ENCODE measurements around the gene SPINT3.

The SPINT3 gene

GRCh38 chr20:45509091-45509490, 6.3 kb downstream of the SPINT3 start:
- no peak for TF ChIP-seq CTCF (IDR thresholded peaks at IDR 0.05; ENCODE audit: low read depth, low read length, poor library complexity, severe bottlenecking)
- no peak for TF ChIP-seq EZH2phosphoT487 (IDR thresholded peaks at IDR 0.05; ENCODE audit: borderline replicate concordance, low read length)
- H3K4me2 ChIP-seq (ENCODE audit: low read length), result no peak overlapping the region
- H4K20me1 ChIP-seq (ENCODE audit: control insufficient read depth, insufficient read depth, low read depth, low read length), result no peaks in the 10 kb centered on the region
- H3K27me3 ChIP-seq (ENCODE audit: control insufficient read depth, low read length), result 0 out of 2 replicates have a peak, but pooled peaks cover 7% of the 10 kb centered on the region
- H3K79me2 ChIP-seq (ENCODE audit: control insufficient read depth, low read length), result no peaks in the 10 kb centered on the region
- H3K9me2 ChIP-seq (replicated peaks; ENCODE audit: control insufficient read depth, low read length), result no peaks in the 10 kb centered on the region
- H3K36me3 ChIP-seq (ENCODE audit: control insufficient read depth, low read length), result no peaks in the 10 kb centered on the region
- H3K27ac ChIP-seq (ENCODE audit: low read depth, low read length), result no peak overlapping the region
- H3F3A ChIP-seq (ENCODE audit: control insufficient read depth, insufficient read depth), result no peaks in the 10 kb centered on the region
- H3K4me3 ChIP-seq (ENCODE audit: low read length), result no peak overlapping the region
- no peaks in the 10 kb centered on the region for H3K9me3 ChIP-seq (ENCODE audit: control insufficient read depth, insufficient read depth, low read length)
- no peaks in the 10 kb centered on the region for H3K4me1 ChIP-seq (ENCODE audit: control insufficient read depth, low read length)

GRCh38 chr20:45508068-45508886, 7.1 kb downstream of the SPINT3 start:
- no peaks in the 10 kb centered on the region for H3F3A ChIP-seq (ENCODE audit: control insufficient read depth, insufficient read depth)
- no peaks in the 10 kb centered on the region for H3K79me2 ChIP-seq (ENCODE audit: control insufficient read depth, low read length)
- no peak overlapping the region for H3K27ac ChIP-seq (ENCODE audit: low read depth, low read length)
- H3K27me3 ChIP-seq (ENCODE audit: control insufficient read depth, low read length), result 0 out of 2 replicates have a peak, but pooled peaks cover 7% of the 10 kb centered on the region
- H3K4me3 ChIP-seq (ENCODE audit: low read length), result no peak overlapping the region
- no peaks in the 10 kb centered on the region for H4K20me1 ChIP-seq (ENCODE audit: control insufficient read depth, insufficient read depth, low read depth, low read length)
- no peaks in the 10 kb centered on the region for H3K9me3 ChIP-seq (ENCODE audit: control insufficient read depth, insufficient read depth, low read length)
- no peaks in the 10 kb centered on the region for H3K36me3 ChIP-seq (ENCODE audit: control insufficient read depth, low read length)
- TF ChIP-seq CTCF (IDR thresholded peaks at IDR 0.05; ENCODE audit: low read depth, low read length, poor library complexity, severe bottlenecking) (no peak), EZH2phosphoT487 (IDR thresholded peaks at IDR 0.05; ENCODE audit: borderline replicate concordance, low read length) (no peak)
- H3K9me2 ChIP-seq (replicated peaks; ENCODE audit: control insufficient read depth, low read length), result no peaks in the 10 kb centered on the region
- no peaks in the 10 kb centered on the region for H3K4me1 ChIP-seq (ENCODE audit: control insufficient read depth, low read length)
- H3K4me2 ChIP-seq (ENCODE audit: low read length), result no peak overlapping the region

GRCh38 chr20:45507011-45507820, 8.2 kb downstream of the SPINT3 start:
- TF ChIP-seq EZH2phosphoT487 (IDR thresholded peaks at IDR 0.05; ENCODE audit: borderline replicate concordance, low read length) (no peak), CTCF (IDR thresholded peaks at IDR 0.05; ENCODE audit: low read depth, low read length, poor library complexity, severe bottlenecking) (no peak)
- H3K4me2 ChIP-seq (ENCODE audit: low read length), result no peak overlapping the region
- no peaks in the 10 kb centered on the region for H3K79me2 ChIP-seq (ENCODE audit: control insufficient read depth, low read length)
- H4K20me1 ChIP-seq (ENCODE audit: control insufficient read depth, insufficient read depth, low read depth, low read length), result no peaks in the 10 kb centered on the region
- no peaks in the 10 kb centered on the region for H3K9me2 ChIP-seq (replicated peaks; ENCODE audit: control insufficient read depth, low read length)
- no peaks in the 10 kb centered on the region for H3K4me1 ChIP-seq (ENCODE audit: control insufficient read depth, low read length)
- no peaks in the 10 kb centered on the region for H3K36me3 ChIP-seq (ENCODE audit: control insufficient read depth, low read length)
- H3K4me3 ChIP-seq (ENCODE audit: low read length), result no peak overlapping the region
- H3K27ac ChIP-seq (ENCODE audit: low read depth, low read length), result no peak overlapping the region
- H3K9me3 ChIP-seq (ENCODE audit: control insufficient read depth, insufficient read depth, low read length), result no peaks in the 10 kb centered on the region
- no peaks in the 10 kb centered on the region for H3F3A ChIP-seq (ENCODE audit: control insufficient read depth, insufficient read depth)
- H3K27me3 ChIP-seq (ENCODE audit: control insufficient read depth, low read length), result 0 out of 2 replicates have a peak, but pooled peaks cover 5% of the 10 kb centered on the region

Measured in DOHH2 (cell line).